Uterus (tissue), 2 donors: ENCODE results near the gene NOL4L.

Source experiments
- POLR2A ChIP-seq, 2 donors: fragments of 450-650 bp; IDR thresholded peaks; one replicate each; pipeline ENCODE4 v1.6.1; 2016; ENCODE audit warnings: antibody characterized with exemption in 2 of 2, mild to moderate bottlenecking in 1 of 2, moderate library complexity in 1 of 2
- TF ChIP-seq, protein P1 (sequence below), 4 experiments: fragments of 200-600 bp in 2 of 4; fragments of 450-650 bp in 2 of 4; sonication (generic) in 2 of 4; IDR thresholded peaks; one replicate each; pipeline ENCODE4 v1.5.1; 2016 to 2019; ENCODE audit warnings: antibody characterized with exemption in 4 of 4, mild to moderate bottlenecking in 2 of 4, moderate library complexity in 1 of 4

DNA sequence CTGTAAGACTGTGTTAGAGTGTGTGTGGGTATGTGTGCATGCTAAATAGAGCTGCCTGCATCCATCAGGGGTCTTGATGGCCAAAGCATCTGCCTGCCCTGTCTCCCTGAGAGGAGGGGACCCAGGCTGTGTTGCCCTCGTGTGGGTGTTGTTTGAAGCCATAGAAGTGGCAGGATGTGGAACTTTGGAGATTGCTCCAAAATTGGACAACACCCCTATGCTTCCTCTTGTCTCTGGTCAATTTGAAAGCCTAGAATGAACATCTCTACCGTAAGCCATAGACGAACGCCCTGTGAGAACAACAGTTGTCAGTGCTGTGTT lies 144.4 kb downstream of the NOL4L start:
- TF ChIP-seq, protein P1, sequence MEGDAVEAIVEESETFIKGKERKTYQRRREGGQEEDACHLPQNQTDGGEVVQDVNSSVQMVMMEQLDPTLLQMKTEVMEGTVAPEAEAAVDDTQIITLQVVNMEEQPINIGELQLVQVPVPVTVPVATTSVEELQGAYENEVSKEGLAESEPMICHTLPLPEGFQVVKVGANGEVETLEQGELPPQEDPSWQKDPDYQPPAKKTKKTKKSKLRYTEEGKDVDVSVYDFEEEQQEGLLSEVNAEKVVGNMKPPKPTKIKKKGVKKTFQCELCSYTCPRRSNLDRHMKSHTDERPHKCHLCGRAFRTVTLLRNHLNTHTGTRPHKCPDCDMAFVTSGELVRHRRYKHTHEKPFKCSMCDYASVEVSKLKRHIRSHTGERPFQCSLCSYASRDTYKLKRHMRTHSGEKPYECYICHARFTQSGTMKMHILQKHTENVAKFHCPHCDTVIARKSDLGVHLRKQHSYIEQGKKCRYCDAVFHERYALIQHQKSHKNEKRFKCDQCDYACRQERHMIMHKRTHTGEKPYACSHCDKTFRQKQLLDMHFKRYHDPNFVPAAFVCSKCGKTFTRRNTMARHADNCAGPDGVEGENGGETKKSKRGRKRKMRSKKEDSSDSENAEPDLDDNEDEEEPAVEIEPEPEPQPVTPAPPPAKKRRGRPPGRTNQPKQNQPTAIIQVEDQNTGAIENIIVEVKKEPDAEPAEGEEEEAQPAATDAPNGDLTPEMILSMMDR (IDR thresholded peaks at IDR 0.05), result no peak
- no peak for TF ChIP-seq POLR2A (IDR thresholded peaks at IDR 0.05)
